ENCODE data around the gene MATN4. TPM values are rescaled to one million over a fixed set of nuclear protein-coding genes. Genes with fewer than 3 reads are reported as not detected.
A peak's percentile ranks its signal among the peaks of the same experiment; 100 is the strongest.

MATN4 gene, protein sequence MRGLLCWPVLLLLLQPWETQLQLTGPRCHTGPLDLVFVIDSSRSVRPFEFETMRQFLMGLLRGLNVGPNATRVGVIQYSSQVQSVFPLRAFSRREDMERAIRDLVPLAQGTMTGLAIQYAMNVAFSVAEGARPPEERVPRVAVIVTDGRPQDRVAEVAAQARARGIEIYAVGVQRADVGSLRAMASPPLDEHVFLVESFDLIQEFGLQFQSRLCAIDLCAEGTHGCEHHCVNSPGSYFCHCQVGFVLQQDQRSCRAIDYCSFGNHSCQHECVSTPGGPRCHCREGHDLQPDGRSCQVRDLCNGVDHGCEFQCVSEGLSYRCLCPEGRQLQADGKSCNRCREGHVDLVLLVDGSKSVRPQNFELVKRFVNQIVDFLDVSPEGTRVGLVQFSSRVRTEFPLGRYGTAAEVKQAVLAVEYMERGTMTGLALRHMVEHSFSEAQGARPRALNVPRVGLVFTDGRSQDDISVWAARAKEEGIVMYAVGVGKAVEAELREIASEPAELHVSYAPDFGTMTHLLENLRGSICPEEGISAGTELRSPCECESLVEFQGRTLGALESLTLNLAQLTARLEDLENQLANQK
- under 1 TPM in 1 of 2 donors, not detected in 1; 0.34 TPM for total RNA-seq

DNA sequence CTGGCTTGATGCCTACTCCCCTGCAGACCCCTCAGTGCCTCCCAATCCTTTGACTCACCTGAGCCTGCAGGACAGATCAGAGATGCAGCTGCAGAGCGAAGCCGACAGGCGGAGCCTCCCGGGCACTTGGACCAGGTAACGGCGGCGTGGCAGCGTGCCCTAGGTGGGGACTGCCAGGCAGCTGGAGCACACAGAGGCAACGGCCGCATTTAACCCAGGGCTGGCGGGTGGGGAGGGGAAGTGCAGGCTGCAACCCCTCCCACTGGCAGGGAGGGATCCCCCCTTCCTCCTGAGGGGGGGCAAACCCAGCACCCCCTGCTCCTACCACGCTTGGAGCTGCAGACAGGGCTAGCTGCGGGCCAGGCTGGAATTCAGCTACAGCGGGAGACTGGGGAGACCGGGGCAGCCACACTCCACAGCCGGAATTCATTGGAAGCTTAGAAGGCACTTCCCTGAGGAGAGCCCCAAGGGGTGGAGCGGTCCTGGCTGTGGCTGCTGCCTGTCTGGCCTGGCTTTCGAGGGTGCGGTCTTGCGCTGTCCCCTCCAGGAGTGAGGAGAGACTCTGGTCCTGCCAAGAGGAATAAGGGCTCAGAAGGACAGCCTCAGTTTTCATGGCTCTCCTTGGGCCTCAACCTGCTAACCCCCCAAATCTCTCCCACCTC, at the start of gene MATN4:
Gene MATN4 (minus strand): TSS at position 183 of the 662 bp plus-strand sequence. CDS start 2,717 bp downstream, outside the sequence.
- intact Hi-C loops (cut with DNase I): no loop called here
- WGBS: 11% methylated on average over 20 of the region's 20 CpGs
- TF ChIP-seq, protein P1, sequence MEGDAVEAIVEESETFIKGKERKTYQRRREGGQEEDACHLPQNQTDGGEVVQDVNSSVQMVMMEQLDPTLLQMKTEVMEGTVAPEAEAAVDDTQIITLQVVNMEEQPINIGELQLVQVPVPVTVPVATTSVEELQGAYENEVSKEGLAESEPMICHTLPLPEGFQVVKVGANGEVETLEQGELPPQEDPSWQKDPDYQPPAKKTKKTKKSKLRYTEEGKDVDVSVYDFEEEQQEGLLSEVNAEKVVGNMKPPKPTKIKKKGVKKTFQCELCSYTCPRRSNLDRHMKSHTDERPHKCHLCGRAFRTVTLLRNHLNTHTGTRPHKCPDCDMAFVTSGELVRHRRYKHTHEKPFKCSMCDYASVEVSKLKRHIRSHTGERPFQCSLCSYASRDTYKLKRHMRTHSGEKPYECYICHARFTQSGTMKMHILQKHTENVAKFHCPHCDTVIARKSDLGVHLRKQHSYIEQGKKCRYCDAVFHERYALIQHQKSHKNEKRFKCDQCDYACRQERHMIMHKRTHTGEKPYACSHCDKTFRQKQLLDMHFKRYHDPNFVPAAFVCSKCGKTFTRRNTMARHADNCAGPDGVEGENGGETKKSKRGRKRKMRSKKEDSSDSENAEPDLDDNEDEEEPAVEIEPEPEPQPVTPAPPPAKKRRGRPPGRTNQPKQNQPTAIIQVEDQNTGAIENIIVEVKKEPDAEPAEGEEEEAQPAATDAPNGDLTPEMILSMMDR (IDR thresholded peaks at IDR 0.05): peak in 3 of 4 experiments; percentile 7 to 57 (median 8)
- TF ChIP-seq POLR2AphosphoS5 (IDR thresholded peaks at IDR 0.05): peak; percentile 39
- TF ChIP-seq POLR2A (IDR thresholded peaks at IDR 0.05): no peak
- peak; percentile 72 for DNase-seq (ENCODE audit: low spot score)
- H3K4me1 ChIP-seq (replicated peaks): no peaks in the 10 kb centered on the region
- H3K27me3 ChIP-seq (replicated peaks; ENCODE audit: insufficient read depth): peaks cover 11% of the 10 kb centered on the region
- H3K27ac ChIP-seq: no peak within 1 kb of the TSS
- H3K4me3 ChIP-seq: no peak within 1 kb of the TSS
- H3K36me3 ChIP-seq: no peaks in the 10 kb centered on the region
- no peaks in the 10 kb centered on the region for H3K9me3 ChIP-seq

DNA sequence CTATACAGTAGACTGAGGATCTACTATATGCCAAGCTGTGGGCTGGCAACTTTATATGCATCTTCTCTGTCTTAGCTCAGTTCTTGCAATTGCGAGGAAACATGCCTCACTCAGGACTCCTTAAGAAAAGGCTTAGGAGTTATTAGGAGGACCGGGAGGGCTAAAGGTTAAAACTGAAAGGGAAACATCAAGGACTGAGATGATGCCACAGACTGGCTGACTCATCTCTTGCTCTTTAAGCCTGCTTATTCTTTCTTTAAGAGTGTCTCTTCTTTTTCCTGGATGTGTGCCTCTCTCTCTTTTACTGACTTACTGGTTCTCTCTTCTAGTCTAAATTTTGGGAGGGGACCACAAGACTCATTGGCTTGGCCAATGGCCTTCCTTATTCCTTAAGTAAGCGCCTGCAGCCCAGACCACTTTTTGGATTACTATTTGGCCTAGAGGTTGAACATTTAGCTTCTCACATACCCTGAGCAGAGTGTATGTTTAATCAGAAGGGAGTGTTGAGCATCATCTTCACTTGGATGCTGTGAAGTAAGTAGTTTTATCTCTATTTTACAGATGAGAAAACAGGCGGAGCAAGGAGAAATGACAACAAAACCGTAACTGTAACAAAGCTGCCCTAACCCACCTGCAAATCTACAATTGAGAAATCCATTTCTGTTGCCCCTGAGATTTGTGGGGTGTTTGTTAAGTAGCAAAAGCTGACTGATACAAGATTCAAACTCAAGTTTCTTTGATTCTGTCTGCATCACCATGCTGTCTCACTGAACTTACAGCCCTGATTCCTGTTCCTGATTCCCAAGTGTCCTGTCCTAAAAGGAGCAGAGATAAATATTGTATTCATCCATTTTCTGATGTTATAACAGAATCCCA, 47.3 kb upstream of the MATN4 start:
- TF ChIP-seq, protein P1 (IDR thresholded peaks at IDR 0.05): no peak
- TF ChIP-seq POLR2A (IDR thresholded peaks at IDR 0.05): no peak
- TF ChIP-seq POLR2AphosphoS5 (IDR thresholded peaks at IDR 0.05): no peak
- no peak for DNase-seq (ENCODE audit: low spot score)
- WGBS: 43% methylated on average over 5 of the region's 5 CpGs
- intact Hi-C loops (cut with DNase I): no loop called here
- no peaks in the 10 kb centered on the region for H3K36me3 ChIP-seq
- no peaks in the 10 kb centered on the region for H3K27me3 ChIP-seq (replicated peaks; ENCODE audit: insufficient read depth)
- no peak overlapping the region for H3K27ac ChIP-seq
- peaks cover 5% of the 10 kb centered on the region for H3K4me1 ChIP-seq (replicated peaks)
- no peaks in the 10 kb centered on the region for H3K9me3 ChIP-seq
- H3K4me3 ChIP-seq: no peak overlapping the region

DNA sequence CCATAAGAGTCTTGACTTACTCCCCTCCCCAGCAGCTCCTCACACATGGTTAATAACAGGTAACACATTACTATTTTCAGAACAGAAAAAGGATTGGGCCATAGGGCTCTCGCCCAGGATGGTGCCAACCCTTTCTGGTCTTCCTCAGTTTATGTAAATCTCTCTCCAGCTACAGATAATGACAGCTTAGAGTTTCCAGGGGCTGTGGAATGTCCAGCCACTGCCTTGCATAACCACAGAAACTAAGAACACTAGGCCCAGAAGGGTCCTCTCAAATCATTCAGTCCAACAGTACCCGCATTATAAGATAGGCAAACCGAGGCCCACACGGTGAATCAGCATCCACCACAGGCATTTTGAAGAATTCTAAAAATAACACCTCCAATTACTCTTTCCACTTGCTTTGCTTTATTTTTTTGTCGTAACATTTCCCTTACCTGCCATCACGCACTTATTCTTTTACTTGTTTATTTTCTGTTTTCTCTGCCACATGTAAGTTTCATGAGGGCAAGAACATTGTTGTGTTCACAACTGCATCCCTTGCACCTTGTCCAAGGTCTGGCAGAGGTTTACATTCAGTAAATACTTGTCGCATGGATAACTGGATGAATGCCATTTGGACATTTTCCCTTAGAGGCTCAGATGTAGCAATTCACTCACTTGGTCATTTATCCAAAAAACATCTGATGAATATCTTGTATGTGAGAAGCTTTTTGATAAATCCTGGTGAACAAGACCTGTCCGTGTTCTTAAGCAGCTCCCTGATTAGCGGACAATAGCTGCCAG, 46.5 kb upstream of the MATN4 start:
- Histone ChIP-seq H3K27ac (no peak overlapping the region), H3K9me3 (no peaks in the 10 kb centered on the region), H3K27me3 (replicated peaks; ENCODE audit: insufficient read depth) (no peaks in the 10 kb centered on the region), H3K4me1 (replicated peaks) (peaks cover 5% of the 10 kb centered on the region), H3K36me3 (no peaks in the 10 kb centered on the region), H3K4me3 (no peak overlapping the region)
- WGBS: 73% methylated on average over 9 of the region's 9 CpGs
- no peak for DNase-seq (ENCODE audit: low spot score)
- intact Hi-C loops (cut with DNase I): no loop called here
- TF ChIP-seq POLR2AphosphoS5 (IDR thresholded peaks at IDR 0.05): no peak
- TF ChIP-seq POLR2A (IDR thresholded peaks at IDR 0.05): no peak
- TF ChIP-seq, protein P1 (IDR thresholded peaks at IDR 0.05): no peak

DNA sequence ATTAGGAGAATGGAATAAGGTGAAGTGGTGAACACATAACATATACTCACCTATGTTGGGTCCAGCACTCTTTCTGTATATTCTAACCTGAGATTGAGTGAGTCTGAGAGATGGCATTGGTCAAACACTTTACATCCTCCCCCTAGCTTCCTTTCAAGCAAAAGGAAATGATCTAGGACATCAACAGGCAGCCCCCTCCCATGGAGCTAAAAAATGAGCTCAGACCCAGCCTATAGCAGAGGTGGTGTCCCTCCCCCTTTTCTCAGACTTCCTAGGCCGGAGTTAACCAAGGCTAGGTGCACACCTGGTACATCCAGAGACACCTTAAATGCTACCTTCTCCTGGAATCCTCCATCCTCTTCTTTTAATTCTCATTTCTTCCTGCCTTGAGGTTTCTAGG, 45.6 kb upstream of the MATN4 start:
- no peaks in the 10 kb centered on the region for H3K9me3 ChIP-seq
- H3K27ac ChIP-seq: no peak overlapping the region
- no peaks in the 10 kb centered on the region for H3K36me3 ChIP-seq
- peaks cover 5% of the 10 kb centered on the region for H3K4me1 ChIP-seq (replicated peaks)
- H3K4me3 ChIP-seq: no peak overlapping the region
- WGBS: 94% methylated on average over 1 of the region's 1 CpG
- TF ChIP-seq POLR2A (IDR thresholded peaks at IDR 0.05) (no peak), POLR2AphosphoS5 (IDR thresholded peaks at IDR 0.05) (no peak)
- TF ChIP-seq, protein P1 (IDR thresholded peaks at IDR 0.05): no peak
- H3K27me3 ChIP-seq (replicated peaks; ENCODE audit: insufficient read depth): no peaks in the 10 kb centered on the region
- no peak for DNase-seq (ENCODE audit: low spot score)
- intact Hi-C loops (cut with DNase I): no loop called here

Measured in prostate gland (tissue), 2 donors.